ENCODE data around the gene EPB41L2. TPM values are rescaled to one million over a fixed set of nuclear protein-coding genes. Genes with fewer than 3 reads are reported as not detected.

EPB41L2 gene
- total RNA-seq, 2 experiments from 2014 or later: 30.4 to 37.8 TPM

DNA sequence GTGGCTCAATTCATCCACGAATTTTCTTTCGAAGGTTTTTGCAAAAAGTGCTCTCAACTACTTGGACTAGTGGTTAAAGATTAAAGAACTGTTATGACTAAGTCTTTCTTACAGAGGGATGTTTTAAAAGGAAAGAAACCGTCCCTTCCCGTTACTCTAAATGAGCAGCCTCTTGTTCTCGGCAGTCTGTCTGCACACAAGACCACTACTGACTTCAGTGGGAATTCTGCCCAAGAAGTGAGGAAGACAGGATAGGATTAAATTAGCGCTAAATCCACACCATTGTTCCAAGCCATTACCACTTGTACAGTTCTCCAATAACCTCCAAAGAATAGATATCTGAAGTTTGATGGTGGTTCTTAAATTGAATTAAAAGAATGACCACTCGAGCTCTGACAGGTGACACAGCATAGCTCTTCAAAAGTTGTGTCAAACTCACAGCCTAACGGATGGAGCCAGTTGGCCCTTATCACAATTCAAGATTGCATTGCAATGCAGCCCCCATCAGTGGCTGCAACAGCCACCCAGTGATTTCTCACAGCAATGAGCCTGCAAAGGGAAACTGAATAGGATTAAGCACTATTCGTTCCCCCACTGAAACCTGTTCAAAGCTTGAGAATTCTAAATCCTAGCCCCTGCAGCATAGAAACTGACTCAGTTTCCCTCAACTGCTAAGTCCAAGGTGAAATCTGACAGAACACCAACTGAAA lies 1.8 kb downstream of the EPB41L2 start:
- intact Hi-C loops (cut with micrococcal nuclease): loop anchor here (5.0 to 10.0 kb wide), 3 partner anchors 136 to 1754 kb away; partner anchors contain the start of gene RPS12
- no peaks in the 10 kb centered on the region for H3K27me3 Mint-ChIP-seq
- no peak for DNase-seq
- POLR2A ChIA-PET: no interaction called here
- CTCF ChIA-PET: interaction anchor here (0.6 to 1.9 kb wide), 3 partner anchors 23 to 176 kb away, joined by 3 to 6 read pairs (median 3); no protein-coding TSS in a partner anchor
- H3K4me3 Mint-ChIP-seq: peak overlapping the region; percentile 76
- peaks cover 3% of the 10 kb centered on the region for H3K36me3 Mint-ChIP-seq
- peaks cover 27% of the 10 kb centered on the region for H3K4me1 Mint-ChIP-seq (ENCODE audit: low read depth)
- H3K9me3 Mint-ChIP-seq: peaks cover 9% of the 10 kb centered on the region
- no peak overlapping the region for H3K27ac Mint-ChIP-seq

GRCh38 chr6:131060311-131060710 lies 2.7 kb downstream of the EPB41L2 start:
- no peak overlapping the region for H3K4me3 Mint-ChIP-seq
- intact Hi-C loops (cut with micrococcal nuclease): loop anchor here (5.0 to 10.0 kb wide), 3 partner anchors 137 to 1754 kb away; partner anchors contain the start of gene RPS12
- no peak for DNase-seq
- no peaks in the 10 kb centered on the region for H3K27me3 Mint-ChIP-seq
- H3K4me1 Mint-ChIP-seq (ENCODE audit: low read depth): peaks cover 27% of the 10 kb centered on the region
- ChIA-PET CTCF (interaction anchor here (1.9 kb wide), 1 partner anchor 56 kb away, joined by 6 read pairs; no protein-coding TSS in a partner anchor), POLR2A (no interaction called here)
- H3K27ac Mint-ChIP-seq: no peak overlapping the region
- H3K9me3 Mint-ChIP-seq: peaks cover 18% of the 10 kb centered on the region
- H3K36me3 Mint-ChIP-seq: peaks cover 8% of the 10 kb centered on the region

DNA sequence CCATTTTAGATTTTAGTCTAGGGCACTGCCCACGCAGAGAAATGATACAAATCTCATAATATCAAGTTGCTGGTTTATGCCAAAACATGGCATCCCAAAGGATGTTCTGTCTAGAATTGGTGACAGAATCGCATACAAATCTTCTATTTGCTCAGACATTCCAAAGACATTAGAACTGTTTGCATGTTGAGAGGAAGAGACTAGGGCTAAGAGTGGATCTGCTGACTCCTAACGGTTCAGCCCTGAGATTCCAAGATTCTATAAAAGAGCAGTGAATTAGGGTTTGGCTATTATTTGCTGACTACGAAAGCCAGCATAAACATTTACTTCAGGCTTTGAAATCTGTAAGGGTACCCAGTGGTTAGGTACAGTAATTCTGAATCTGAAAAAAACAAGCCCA lies 3.6 kb downstream of the EPB41L2 start:
- Mint-ChIP-seq H3K27me3 (no peaks in the 10 kb centered on the region), H3K27ac (no peak overlapping the region), H3K36me3 (peaks cover 11% of the 10 kb centered on the region), H3K4me3 (no peak overlapping the region), H3K9me3 (peaks cover 25% of the 10 kb centered on the region), H3K4me1 (ENCODE audit: low read depth) (peaks cover 27% of the 10 kb centered on the region)
- DNase-seq: no peak
- ChIA-PET CTCF (no interaction called here), POLR2A (no interaction called here)
- intact Hi-C loops (cut with micrococcal nuclease): no loop called here

DNA sequence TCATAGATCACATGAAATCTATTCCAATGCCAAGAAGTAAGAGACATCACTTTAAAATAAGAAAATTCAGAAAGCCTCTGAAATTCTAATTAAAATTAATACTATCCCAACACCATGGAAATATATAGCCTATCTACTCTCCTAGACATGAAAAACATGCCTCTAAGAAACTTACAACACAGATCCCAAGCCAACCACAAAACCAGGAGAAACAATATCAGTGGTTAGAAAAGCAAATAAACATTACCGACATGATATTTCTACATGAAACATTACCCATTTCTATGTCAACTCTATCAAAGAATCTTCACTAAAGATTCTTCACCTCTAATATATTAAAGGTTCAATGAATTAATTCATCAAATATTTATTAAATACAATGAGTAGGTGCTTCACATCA lies 4.8 kb downstream of the EPB41L2 start:
- Mint-ChIP-seq H3K4me3 (no peak overlapping the region), H3K27ac (no peak overlapping the region), H3K36me3 (peaks cover 18% of the 10 kb centered on the region), H3K27me3 (no peaks in the 10 kb centered on the region), H3K4me1 (ENCODE audit: low read depth) (peaks cover 23% of the 10 kb centered on the region), H3K9me3 (peaks cover 38% of the 10 kb centered on the region)
- ChIA-PET CTCF (no interaction called here), POLR2A (no interaction called here)
- DNase-seq: no peak
- intact Hi-C loops (cut with micrococcal nuclease): no loop called here

DNA sequence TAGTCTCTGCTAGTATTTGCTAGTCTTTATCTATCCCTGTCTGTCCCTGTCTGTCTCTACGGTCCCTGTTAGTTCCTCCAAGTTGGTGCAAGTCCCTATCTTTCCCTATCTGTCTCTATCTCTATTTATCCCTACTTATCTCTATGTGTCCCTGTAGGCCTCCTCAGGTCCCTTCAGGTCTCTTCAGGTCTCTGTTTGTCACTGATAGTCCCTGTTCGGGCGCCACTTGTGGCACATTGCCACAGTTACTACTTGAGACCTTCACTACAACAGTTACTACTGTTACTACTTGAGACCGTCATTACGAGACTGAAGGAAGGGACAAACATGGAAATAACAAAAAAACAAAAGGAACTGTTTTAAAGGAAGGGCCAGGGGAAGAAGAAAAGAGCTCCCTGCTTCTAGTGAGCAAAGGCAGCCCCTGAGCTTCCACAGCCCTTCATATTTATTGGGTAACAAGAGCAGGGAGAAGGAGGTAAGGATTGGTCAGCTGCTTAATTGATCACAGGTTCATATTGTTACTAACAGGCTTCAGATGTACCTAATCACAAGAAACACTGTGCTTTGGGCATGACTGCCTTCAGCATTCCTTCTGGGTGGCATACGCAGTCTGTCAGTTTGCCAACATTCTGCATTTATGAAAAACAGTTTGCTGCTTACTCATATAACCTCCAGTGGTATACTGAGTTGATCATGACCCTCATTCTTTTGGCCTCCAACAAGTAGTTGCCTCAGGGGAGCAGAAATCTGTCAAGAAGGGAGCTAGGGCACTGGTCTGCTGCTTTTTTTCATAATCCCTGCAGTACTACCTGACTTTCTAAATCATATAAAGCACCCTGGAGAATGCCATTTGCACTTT lies 8.4 kb downstream of the EPB41L2 start:
- H3K4me3 Mint-ChIP-seq: no peak overlapping the region
- H3K27ac Mint-ChIP-seq: no peak overlapping the region
- POLR2A ChIA-PET: no interaction called here
- H3K36me3 Mint-ChIP-seq: peaks cover 29% of the 10 kb centered on the region
- no peaks in the 10 kb centered on the region for H3K27me3 Mint-ChIP-seq
- DNase-seq: no peak
- CTCF ChIA-PET: no interaction called here
- H3K9me3 Mint-ChIP-seq: peaks cover 52% of the 10 kb centered on the region
- intact Hi-C loops (cut with micrococcal nuclease): no loop called here
- H3K4me1 Mint-ChIP-seq (ENCODE audit: low read depth): peaks cover 1% of the 10 kb centered on the region

DNA sequence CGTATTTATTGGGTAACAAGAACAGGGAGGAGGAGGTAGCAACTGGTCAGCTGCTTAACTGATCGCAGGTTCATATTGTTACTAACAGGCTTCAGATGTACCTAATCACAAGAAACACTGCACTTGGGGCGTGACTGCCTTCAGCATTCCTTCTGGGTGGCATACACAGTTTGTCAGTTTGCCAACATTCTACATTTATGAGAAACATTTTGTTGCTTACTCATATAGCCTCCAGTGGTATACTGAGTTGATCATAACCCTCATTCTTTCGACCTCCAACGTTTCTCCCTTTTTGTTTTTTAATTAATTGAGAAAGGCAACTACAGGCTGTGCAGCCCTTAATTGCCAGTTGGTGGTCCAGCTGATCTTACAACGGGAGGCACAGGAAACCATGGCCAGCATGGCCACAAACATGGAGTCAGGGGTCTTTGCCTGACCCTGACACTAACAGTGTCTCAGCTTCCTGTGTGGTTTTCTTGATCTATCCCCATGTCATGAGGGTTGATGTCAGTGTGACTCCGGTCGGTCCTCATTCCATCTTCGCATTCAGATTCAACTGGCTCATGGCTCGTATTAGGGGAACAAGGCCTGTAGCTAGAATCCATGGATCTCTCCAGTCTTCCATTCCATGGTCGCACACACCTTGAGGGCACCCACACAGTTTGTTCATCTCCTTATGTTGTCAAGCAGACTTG lies 9.4 kb downstream of the EPB41L2 start:
- no peaks in the 10 kb centered on the region for H3K4me1 Mint-ChIP-seq (ENCODE audit: low read depth)
- no peaks in the 10 kb centered on the region for H3K27me3 Mint-ChIP-seq
- intact Hi-C loops (cut with micrococcal nuclease): no loop called here
- DNase-seq: no peak
- no peak overlapping the region for H3K4me3 Mint-ChIP-seq
- ChIA-PET POLR2A (no interaction called here), CTCF (no interaction called here)
- peaks cover 52% of the 10 kb centered on the region for H3K9me3 Mint-ChIP-seq
- no peak overlapping the region for H3K27ac Mint-ChIP-seq
- peaks cover 32% of the 10 kb centered on the region for H3K36me3 Mint-ChIP-seq

DNA sequence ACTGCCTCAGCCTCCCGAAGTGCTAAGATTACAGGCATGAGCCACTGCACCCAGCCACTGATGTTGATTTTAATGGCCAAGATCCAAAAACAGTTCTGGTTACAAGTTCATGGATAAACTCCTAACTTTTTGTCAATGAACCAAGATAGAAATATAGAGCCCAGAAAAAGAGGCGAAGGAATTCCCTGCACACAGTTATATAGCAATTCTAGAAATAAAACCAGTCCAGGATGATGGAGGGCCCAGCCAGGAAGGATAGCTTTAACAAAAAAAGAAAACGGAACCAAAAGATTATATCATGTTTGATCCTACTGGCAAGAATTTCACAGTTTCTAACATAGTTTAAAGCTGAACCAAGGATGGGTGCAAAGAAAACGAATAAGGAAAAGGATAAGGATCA lies 10.9 kb downstream of the EPB41L2 start:
- Mint-ChIP-seq H3K4me3 (no peak overlapping the region), H3K27ac (no peak overlapping the region), H3K9me3 (peaks cover 52% of the 10 kb centered on the region), H3K27me3 (no peaks in the 10 kb centered on the region), H3K4me1 (ENCODE audit: low read depth) (no peaks in the 10 kb centered on the region), H3K36me3 (peaks cover 32% of the 10 kb centered on the region)
- ChIA-PET POLR2A (no interaction called here), CTCF (no interaction called here)
- intact Hi-C loops (cut with micrococcal nuclease): no loop called here
- no peak for DNase-seq

DNA sequence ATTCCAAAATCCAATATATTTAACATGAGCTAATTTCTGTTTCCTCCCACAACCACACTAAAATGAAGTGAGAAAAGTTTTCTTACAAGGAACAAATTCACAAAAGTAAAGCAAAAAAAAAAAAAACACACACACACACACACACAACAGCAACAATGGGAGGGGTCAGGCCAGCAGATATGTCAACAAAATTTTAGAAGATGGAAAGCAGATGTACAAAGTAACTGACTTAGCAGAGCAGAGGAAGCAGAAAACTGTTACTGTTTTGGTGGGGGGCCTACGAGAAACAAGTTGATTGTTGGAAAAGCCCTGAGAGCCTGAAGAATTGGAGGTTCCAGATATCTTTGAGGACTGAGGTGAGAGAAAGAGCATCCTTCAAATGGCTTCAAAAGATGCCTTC lies 11.7 kb downstream of the EPB41L2 start:
- Mint-ChIP-seq H3K27me3 (no peaks in the 10 kb centered on the region), H3K36me3 (peaks cover 31% of the 10 kb centered on the region), H3K27ac (no peak overlapping the region), H3K4me3 (no peak overlapping the region), H3K4me1 (ENCODE audit: low read depth) (no peaks in the 10 kb centered on the region), H3K9me3 (peaks cover 45% of the 10 kb centered on the region)
- ChIA-PET POLR2A (no interaction called here), CTCF (no interaction called here)
- intact Hi-C loops (cut with micrococcal nuclease): no loop called here
- no peak for DNase-seq

GRCh38 chr6:131049608-131050007 lies 13.4 kb downstream of the EPB41L2 start:
- no peak overlapping the region for H3K27ac Mint-ChIP-seq
- no peaks in the 10 kb centered on the region for H3K27me3 Mint-ChIP-seq
- peaks cover 22% of the 10 kb centered on the region for H3K36me3 Mint-ChIP-seq
- peaks cover 28% of the 10 kb centered on the region for H3K9me3 Mint-ChIP-seq
- intact Hi-C loops (cut with micrococcal nuclease): no loop called here
- H3K4me1 Mint-ChIP-seq (ENCODE audit: low read depth): no peaks in the 10 kb centered on the region
- ChIA-PET CTCF (no interaction called here), POLR2A (no interaction called here)
- DNase-seq: no peak
- no peak overlapping the region for H3K4me3 Mint-ChIP-seq

DNA sequence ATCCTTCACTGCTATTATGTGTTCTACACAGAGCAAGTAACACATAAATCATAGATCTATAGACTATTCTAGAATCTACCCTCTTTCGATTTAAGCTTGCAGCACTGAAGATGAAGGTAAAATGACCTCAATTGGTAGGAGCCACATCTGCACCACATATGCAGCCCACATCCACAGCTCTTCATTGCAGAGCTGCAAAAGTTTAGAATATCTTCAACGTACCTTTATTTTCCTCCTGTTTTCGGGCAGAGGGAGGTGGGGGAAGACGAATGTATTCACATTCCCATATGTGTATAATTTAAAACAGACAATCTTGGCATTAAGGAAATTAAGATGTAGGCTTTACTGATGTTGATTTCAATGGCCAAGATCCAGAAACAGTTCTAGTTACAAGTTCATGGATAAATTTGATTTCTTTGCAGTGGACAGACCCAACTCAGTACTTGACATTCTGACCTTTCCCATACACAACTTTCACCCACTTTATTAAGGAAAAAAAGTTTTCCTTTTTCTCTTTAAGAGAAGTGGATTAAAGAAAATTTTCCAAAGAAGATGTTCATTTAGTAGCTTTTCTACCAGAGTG lies 14.0 kb downstream of the EPB41L2 start:
- CTCF ChIA-PET: no interaction called here
- Mint-ChIP-seq H3K27ac (no peak overlapping the region), H3K4me1 (ENCODE audit: low read depth) (no peaks in the 10 kb centered on the region), H3K27me3 (no peaks in the 10 kb centered on the region), H3K9me3 (peaks cover 22% of the 10 kb centered on the region), H3K36me3 (peaks cover 17% of the 10 kb centered on the region), H3K4me3 (no peak overlapping the region)
- intact Hi-C loops (cut with micrococcal nuclease): no loop called here
- POLR2A ChIA-PET: no interaction called here
- DNase-seq: no peak

DNA sequence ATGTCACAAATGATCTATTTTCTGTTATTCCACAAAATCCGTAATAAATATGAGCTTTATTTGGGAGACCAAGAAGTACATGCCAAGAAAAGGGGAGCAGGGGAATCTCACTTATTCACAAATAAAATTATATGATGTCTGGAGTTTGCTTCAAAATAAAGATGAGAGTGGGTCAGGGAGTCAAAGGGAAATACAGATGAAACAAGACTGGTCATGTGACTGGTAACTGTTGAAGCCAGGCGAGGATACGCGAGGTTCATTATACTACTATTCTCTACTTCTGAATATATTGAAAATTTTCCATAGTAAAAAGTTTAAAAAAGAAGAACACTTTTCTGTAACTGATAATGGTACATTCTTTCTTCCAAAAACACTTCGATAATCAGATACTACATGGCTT lies 14.6 kb downstream of the EPB41L2 start:
- peaks cover 1% of the 10 kb centered on the region for H3K27me3 Mint-ChIP-seq
- H3K36me3 Mint-ChIP-seq: peaks cover 14% of the 10 kb centered on the region
- peaks cover 17% of the 10 kb centered on the region for H3K9me3 Mint-ChIP-seq
- H3K27ac Mint-ChIP-seq: no peak overlapping the region
- intact Hi-C loops (cut with micrococcal nuclease): no loop called here
- ChIA-PET CTCF (no interaction called here), POLR2A (no interaction called here)
- H3K4me3 Mint-ChIP-seq: no peak overlapping the region
- DNase-seq: no peak
- no peaks in the 10 kb centered on the region for H3K4me1 Mint-ChIP-seq (ENCODE audit: low read depth)

- CTCF ChIA-PET: no interaction called here
- H3K4me1 Mint-ChIP-seq (ENCODE audit: low read depth): no peaks in the 10 kb centered on the region
- intact Hi-C loops (cut with micrococcal nuclease): no loop called here
- no peak overlapping the region for H3K27ac Mint-ChIP-seq
- no peak overlapping the region for H3K4me3 Mint-ChIP-seq
- DNase-seq: no peak
- H3K9me3 Mint-ChIP-seq: no peaks in the 10 kb centered on the region
- POLR2A ChIA-PET: no interaction called here
- peaks cover 1% of the 10 kb centered on the region for H3K27me3 Mint-ChIP-seq
- peaks cover 3% of the 10 kb centered on the region for H3K36me3 Mint-ChIP-seq
Measured at GRCh38 chr6:131045139-131045538, 17.9 kb downstream of the EPB41L2 start.
